Ishikawa (cell line): ENCODE measurements around the gene TUBGCP6.
A peak's percentile ranks its signal among the peaks of the same experiment; 100 is the strongest.

ENCODE experiments used
- CREB1 ChIP-seq: IDR thresholded peaks from 2 replicates; pipeline ENCODE4 v1.6.1; 2012; ENCODE audit warnings: low read depth
- RAD21 ChIP-seq: IDR thresholded peaks from 2 replicates; pipeline ENCODE4 v1.6.1; 2012; ENCODE audit warnings: low read depth
- TCF12 ChIP-seq: IDR thresholded peaks from 2 replicates; pipeline ENCODE4 v1.6.1; 2012; ENCODE audit warnings: low read depth
- USF1 ChIP-seq: IDR thresholded peaks from 2 replicates; pipeline ENCODE4 v1.6.1; 2012

- TF ChIP-seq CREB1 = no peak
- peak; percentile 93 for TF ChIP-seq USF1
- TF ChIP-seq RAD21 = no peak
- no peak; the same call in none of the 2 replicates for TF ChIP-seq TCF12
Measured at GRCh38 chr22:50268655-50269113, 23.9 kb upstream of the TUBGCP6 start.
